ENCODE data around the gene PNP. TPM values are rescaled to one million over a fixed set of nuclear protein-coding genes. Genes with fewer than 3 reads are reported as not detected.

Gene PNP
- total RNA-seq, 1 experiment from 2014 or later, result 87.5 TPM

DNA sequence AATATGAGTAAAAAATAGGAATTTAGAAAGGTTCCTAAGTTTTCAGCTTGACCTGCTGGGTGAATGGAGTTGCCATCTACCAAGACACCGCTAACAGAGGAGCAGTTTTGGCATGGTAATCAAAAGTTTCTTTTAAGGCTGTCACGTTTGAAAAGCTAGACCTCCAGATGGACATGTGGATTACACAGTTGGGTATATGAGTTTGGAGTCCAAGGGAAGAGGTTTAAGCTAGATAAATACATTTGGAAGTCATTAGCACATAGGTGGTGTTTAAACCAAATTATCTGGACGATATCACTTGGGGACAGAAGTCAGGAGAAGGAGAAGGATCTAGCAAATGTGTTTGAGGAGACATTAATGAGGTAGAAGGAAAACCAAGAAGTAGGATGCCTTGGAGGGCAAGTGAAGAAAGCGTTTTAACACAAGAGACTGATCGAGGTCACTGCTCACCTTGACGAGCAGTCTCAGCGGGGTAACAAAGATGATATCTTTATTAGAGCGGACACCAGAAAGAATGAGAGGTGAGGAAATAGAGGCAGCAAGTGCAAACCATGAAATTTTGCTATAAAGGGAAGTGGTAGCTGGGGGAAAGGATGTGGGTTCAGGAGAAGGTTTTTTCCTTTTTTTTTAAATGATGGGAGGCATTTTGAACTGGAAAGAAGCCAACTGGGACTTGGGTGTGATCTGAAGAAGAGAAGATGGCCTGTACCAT, 17.6 kb downstream of the PNP start:
- Histone ChIP-seq H3K18ac (ENCODE audit: insufficient read length, low read depth, low read length) (no peak overlapping the region), H3K9me3 (ENCODE audit: control insufficient read depth, low read depth, low read length) (no peaks in the 10 kb centered on the region), H3K14ac (ENCODE audit: insufficient read depth, low read length) (no peak overlapping the region), H3K56ac (ENCODE audit: insufficient read length, low read depth, low read length) (no peak overlapping the region), H3K27ac (ENCODE audit: insufficient read length, low read depth, low read length) (no peak overlapping the region), H3K23ac (ENCODE audit: insufficient read length, low read depth, low read length) (no peak overlapping the region), H3K4me2 (ENCODE audit: insufficient read depth, insufficient read length, low read length) (no peak overlapping the region), H2BK120ac (ENCODE audit: low read depth, low read length, poor library complexity, severe bottlenecking) (no peak overlapping the region), H2BK15ac (ENCODE audit: low read depth, low read length) (no peak overlapping the region), H2BK20ac (ENCODE audit: low read depth, low read length, poor library complexity, severe bottlenecking) (no peak overlapping the region), H2BK5ac (ENCODE audit: insufficient read length, low read length) (no peak overlapping the region), H4K5ac (ENCODE audit: insufficient read length, low read depth, low read length) (no peak overlapping the region), H3K9ac (ENCODE audit: extremely low read depth, insufficient read length, low read length) (no peak overlapping the region), H2AK5ac (ENCODE audit: insufficient read length, low read length) (no peak overlapping the region), H3K4me1 (ENCODE audit: insufficient read depth, low read length) (peaks cover 4% of the 10 kb centered on the region; the same call in 1 of the 2 replicates), H3K23me2 (ENCODE audit: insufficient read length, low read depth, low read length, poor library complexity, severe bottlenecking) (no peaks in the 10 kb centered on the region), H3K27me3 (ENCODE audit: insufficient read depth, low read length) (no peaks in the 10 kb centered on the region), H3T11ph (ENCODE audit: low read length) (no peak overlapping the region), H3K79me1 (ENCODE audit: insufficient read depth, low read depth, low read length, poor library complexity, severe bottlenecking) (no peaks in the 10 kb centered on the region), H3K79me2 (ENCODE audit: insufficient read depth, low read length) (no peaks in the 10 kb centered on the region), H4K91ac (ENCODE audit: insufficient read length, low read depth, low read length) (no peak overlapping the region), H4K20me1 (ENCODE audit: control insufficient read depth, insufficient read depth, insufficient read length) (no peaks in the 10 kb centered on the region), H2BK12ac (ENCODE audit: insufficient read length, low read depth, low read length) (no peak overlapping the region), H2AFZ (ENCODE audit: low read length) (no peak overlapping the region), H4K8ac (replicated peaks; ENCODE audit: insufficient read length, low read depth, low read length) (no peak overlapping the region), H3K4ac (ENCODE audit: low read depth, low read length) (no peak overlapping the region)
- H3K4me1 Mint-ChIP-seq, result peaks cover 43 to 46% of the 10 kb centered on the region in 2 experiments
- no peaks in the 10 kb centered on the region for H3K9me3 Mint-ChIP-seq
- no peaks in the 10 kb centered on the region; a peak in 1 of 7 replicates for H3K36me3 Mint-ChIP-seq (ENCODE audit: insufficient read depth in 1 of 3, low read depth in 3 of 3)
- H3K27ac Mint-ChIP-seq, result peak overlapping the region in 1 of 3 experiments; percentile 25; a peak in 3 of 7 replicates
- DNase-seq, result no peak
- WGBS (ENCODE audit: extremely low coverage, insufficient read length, low lambda C conversion rate), result no CpG with 5 or more reads among the region's 8 CpGs
- no peak for TF ChIP-seq CTCF (conservative IDR thresholded peaks at IDR 0.05)
- H3K27me3 Mint-ChIP-seq (ENCODE audit: low read depth), result no peaks in the 10 kb centered on the region
- no peak overlapping the region for H3K4me3 Mint-ChIP-seq

Measured in H9 (cell line).